ENCODE results near the gene RPL14.

DNA sequence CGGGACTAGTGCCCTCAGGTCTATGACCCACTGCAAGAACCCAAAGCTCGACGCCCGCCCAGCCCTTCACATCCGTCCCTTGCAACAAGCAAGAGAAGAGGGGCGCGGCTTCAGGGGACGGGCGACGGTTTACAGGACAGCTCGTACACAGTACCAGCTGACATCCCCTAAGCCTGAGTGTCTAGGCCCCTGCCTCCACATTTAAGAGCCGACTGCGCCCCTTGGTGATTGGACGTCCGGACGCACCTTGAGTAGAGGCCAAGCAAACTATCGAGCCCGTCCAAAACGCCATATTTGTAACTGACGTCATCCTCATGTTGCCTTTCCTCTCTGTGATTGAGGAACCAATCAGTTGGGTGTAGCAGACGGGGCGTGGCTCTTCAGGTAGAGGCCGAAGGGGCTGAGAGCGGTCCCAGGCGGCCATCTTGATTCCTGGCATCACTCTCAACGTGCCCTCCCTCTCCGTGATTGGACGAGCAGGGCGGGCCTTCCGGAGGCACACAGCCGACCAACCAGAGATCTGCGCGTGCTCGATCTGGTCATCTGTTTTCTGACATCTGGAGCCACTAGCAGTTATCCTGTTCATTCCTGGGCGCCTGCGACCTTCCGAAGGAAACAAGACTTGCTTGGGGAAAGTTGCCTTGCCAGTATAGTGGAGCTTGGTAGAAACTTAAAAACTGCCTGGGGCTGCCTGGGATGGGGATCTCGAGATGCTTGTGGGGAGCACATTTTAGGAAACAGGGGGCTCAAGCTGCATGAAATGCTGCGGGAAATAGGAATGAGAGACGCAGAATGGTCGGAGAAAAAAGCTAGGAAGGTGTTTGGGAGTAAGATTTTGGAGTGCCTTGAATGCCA lies 4.0 kb upstream of the RPL14 start:
- TF ChIP-seq POLR2A (IDR thresholded peaks at IDR 0.05) (peak; percentile 36), EP300 (IDR thresholded peaks at IDR 0.05) (peak; percentile 10)
- TF ChIP-seq, protein P1, sequence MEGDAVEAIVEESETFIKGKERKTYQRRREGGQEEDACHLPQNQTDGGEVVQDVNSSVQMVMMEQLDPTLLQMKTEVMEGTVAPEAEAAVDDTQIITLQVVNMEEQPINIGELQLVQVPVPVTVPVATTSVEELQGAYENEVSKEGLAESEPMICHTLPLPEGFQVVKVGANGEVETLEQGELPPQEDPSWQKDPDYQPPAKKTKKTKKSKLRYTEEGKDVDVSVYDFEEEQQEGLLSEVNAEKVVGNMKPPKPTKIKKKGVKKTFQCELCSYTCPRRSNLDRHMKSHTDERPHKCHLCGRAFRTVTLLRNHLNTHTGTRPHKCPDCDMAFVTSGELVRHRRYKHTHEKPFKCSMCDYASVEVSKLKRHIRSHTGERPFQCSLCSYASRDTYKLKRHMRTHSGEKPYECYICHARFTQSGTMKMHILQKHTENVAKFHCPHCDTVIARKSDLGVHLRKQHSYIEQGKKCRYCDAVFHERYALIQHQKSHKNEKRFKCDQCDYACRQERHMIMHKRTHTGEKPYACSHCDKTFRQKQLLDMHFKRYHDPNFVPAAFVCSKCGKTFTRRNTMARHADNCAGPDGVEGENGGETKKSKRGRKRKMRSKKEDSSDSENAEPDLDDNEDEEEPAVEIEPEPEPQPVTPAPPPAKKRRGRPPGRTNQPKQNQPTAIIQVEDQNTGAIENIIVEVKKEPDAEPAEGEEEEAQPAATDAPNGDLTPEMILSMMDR (IDR thresholded peaks at IDR 0.05) = no peak
